Measurements from ENCODE around the gene BEND4. TPM values are rescaled to one million over a fixed set of nuclear protein-coding genes. Genes with fewer than 3 reads are reported as not detected.

The BEND4 gene
- total and polyA plus RNA-seq, 12 donors = under 0.01 to 1.6 (median 0.06) TPM; not detected in 4

DNA sequence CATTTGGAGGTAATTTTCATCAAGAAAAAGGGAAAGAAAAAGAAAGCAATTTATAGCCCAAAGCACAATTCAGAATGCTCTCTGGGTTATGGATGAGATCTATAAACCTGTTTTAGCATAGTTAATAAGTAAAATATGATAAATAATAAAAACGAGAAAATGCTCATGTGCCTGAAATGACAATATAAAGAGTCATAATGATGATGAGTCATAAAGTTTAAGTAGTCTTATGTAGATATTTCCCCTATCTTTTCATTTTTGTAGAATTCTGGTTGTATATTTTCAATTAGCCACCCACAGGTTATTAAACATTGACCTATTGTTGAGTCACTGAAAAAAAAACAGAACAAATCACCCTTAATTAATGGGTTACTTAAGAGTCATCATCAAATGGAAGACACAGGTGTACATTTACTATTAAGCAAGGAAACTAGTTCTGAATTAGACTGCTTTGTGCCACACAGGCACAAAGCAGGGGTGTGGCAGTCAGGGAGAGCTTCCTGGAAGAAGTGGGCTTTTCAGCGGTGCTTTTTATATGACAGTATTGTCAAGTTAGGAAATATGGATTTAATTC, 29.3 kb downstream of the BEND4 start:
- no peak for DNase-seq
- H3K27me3 ChIP-seq = peaks cover 3% of the 10 kb centered on the region
- intact Hi-C loops (cut with DNase I) = no loop called here
- H3K9me3 ChIP-seq (replicated peaks in 1 of 3) = no peaks in the 10 kb centered on the region
- H3K4me3 ChIP-seq = no peak overlapping the region
- no peaks in the 10 kb centered on the region for H3K36me3 ChIP-seq (replicated peaks in 1 of 2)
- no peaks in the 10 kb centered on the region for H3K4me1 ChIP-seq (replicated peaks in 1 of 2)
- no peak overlapping the region for H3K27ac ChIP-seq
- TF ChIP-seq POLR2A (IDR thresholded peaks at IDR 0.05) = no peak
- TF ChIP-seq, protein P1, sequence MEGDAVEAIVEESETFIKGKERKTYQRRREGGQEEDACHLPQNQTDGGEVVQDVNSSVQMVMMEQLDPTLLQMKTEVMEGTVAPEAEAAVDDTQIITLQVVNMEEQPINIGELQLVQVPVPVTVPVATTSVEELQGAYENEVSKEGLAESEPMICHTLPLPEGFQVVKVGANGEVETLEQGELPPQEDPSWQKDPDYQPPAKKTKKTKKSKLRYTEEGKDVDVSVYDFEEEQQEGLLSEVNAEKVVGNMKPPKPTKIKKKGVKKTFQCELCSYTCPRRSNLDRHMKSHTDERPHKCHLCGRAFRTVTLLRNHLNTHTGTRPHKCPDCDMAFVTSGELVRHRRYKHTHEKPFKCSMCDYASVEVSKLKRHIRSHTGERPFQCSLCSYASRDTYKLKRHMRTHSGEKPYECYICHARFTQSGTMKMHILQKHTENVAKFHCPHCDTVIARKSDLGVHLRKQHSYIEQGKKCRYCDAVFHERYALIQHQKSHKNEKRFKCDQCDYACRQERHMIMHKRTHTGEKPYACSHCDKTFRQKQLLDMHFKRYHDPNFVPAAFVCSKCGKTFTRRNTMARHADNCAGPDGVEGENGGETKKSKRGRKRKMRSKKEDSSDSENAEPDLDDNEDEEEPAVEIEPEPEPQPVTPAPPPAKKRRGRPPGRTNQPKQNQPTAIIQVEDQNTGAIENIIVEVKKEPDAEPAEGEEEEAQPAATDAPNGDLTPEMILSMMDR (IDR thresholded peaks at IDR 0.05) = no peak
- 78 to 89% (median 82%) methylated on average over 2 of the region's 2 CpGs for WGBS, 4 donors

- peaks cover 3% of the 10 kb centered on the region for H3K27me3 ChIP-seq
- WGBS, 4 donors = 78 to 86% (median 83%) methylated on average over 4 of the region's 4 CpGs
- intact Hi-C loops (cut with DNase I) = no loop called here
Measured at GRCh38 chr4:42122237-42122636, 30.2 kb downstream of the BEND4 start.

GRCh38 chr4:42119886-42120285, 32.6 kb downstream of the BEND4 start:
- Histone ChIP-seq H3K9me3 (replicated peaks in 1 of 3) (no peaks in the 10 kb centered on the region), H3K27ac (no peak overlapping the region), H3K27me3 (peaks cover 3% of the 10 kb centered on the region), H3K4me3 (no peak overlapping the region), H3K4me1 (replicated peaks in 1 of 2) (no peaks in the 10 kb centered on the region), H3K36me3 (replicated peaks in 1 of 2) (no peaks in the 10 kb centered on the region)
- no peak for TF ChIP-seq POLR2A (IDR thresholded peaks at IDR 0.05)
- TF ChIP-seq, protein P1 (IDR thresholded peaks at IDR 0.05) = no peak
- no peak for DNase-seq
- 41 to 51% (median 50%) methylated on average over 12 of the region's 12 CpGs for WGBS, 4 donors
- intact Hi-C loops (cut with DNase I) = no loop called here

More at GRCh38 chr4:42122237-42122636, 30.2 kb downstream of the BEND4 start:
- H3K4me3 ChIP-seq = no peak overlapping the region
- TF ChIP-seq POLR2A (IDR thresholded peaks at IDR 0.05) = no peak
- TF ChIP-seq, protein P1 (IDR thresholded peaks at IDR 0.05) = no peak
- no peak overlapping the region for H3K27ac ChIP-seq
- no peaks in the 10 kb centered on the region for H3K36me3 ChIP-seq (replicated peaks in 1 of 2)
- no peaks in the 10 kb centered on the region for H3K4me1 ChIP-seq (replicated peaks in 1 of 2)
- no peaks in the 10 kb centered on the region for H3K9me3 ChIP-seq (replicated peaks in 1 of 3)
- DNase-seq = no peak

DNA sequence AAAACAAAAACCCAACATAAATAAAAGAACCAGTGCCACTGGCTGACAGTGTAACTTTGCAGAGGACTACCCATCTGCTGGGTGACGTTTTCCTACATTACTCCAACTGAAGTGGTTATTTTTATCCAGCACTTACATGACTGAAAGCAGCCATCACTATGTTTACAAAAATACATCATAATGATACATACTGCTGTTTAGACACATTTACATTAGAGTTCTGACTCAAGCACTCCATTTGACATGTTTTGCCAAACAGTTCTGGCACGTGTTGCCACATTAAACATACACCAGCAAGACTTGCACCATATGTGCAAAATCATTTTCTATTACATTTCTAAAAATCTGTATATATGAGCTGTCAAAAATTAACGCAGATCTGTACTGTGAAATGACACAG, 39.6 kb downstream of the BEND4 start:
- intact Hi-C loops (cut with DNase I) = no loop called here
- Histone ChIP-seq H3K27me3 (no peaks in the 10 kb centered on the region), H3K9me3 (replicated peaks in 1 of 3) (no peaks in the 10 kb centered on the region), H3K4me3 (no peak overlapping the region), H3K36me3 (replicated peaks in 1 of 2) (no peaks in the 10 kb centered on the region), H3K4me1 (replicated peaks in 1 of 2) (no peaks in the 10 kb centered on the region), H3K27ac (no peak overlapping the region)
- no peak for DNase-seq
- WGBS, 4 donors = 66 to 86% (median 72%) methylated on average over 3 of the region's 3 CpGs
- no peak for TF ChIP-seq POLR2A (IDR thresholded peaks at IDR 0.05)
- TF ChIP-seq, protein P1 (IDR thresholded peaks at IDR 0.05) = no peak
